OCI-LY7 (cell line): ENCODE results near the gene ATP2C1. TPM values are rescaled to one million over a fixed set of nuclear protein-coding genes. Genes with fewer than 3 reads are reported as not detected.

Experiments used
- BruUV-seq: library from RNA; stranded (reverse); fragments of 400-500 nt; replicated peaks from 2 replicates; lab custom pipeline; 2021; lab: Mats Ljungman, UMichigan
- CTCF ChIA-PET: fragments of 300-600 bp; sonication (Branson Sonifier 250); formaldehyde crosslinking; loops from one replicate; lab custom pipeline; 2022; ENCODE audit warnings: antibody characterized with exemption; ENCODE audit not compliant: unreplicated experiment; lab: Charles Lee
- POLR2A ChIA-PET: fragments of 300-600 bp; sonication (Branson Sonifier 250); formaldehyde crosslinking; loops from one replicate; lab custom pipeline; 2022; ENCODE audit warnings: antibody characterized with exemption; lab: Charles Lee
- DNase-seq: peaks from one replicate; pipeline ENCODE4 v3.0.0-alpha.2; 2015; ENCODE audit warnings: low spot score
- H2AFZ ChIP-seq: fragments of 200-600 bp; sonication (generic), shearing (Covaris generic); 2 replicates; pipeline ENCODE4 v1.6.1; 2014; ENCODE audit warnings: mild to moderate bottlenecking, antibody characterized with exemption, low read length, moderate library complexity
- H3K27ac ChIP-seq: fragments of 200-600 bp; sonication (generic); 2 replicates; pipeline ENCODE4 v1.5.1; 2014; ENCODE audit warnings: mixed run types, low read depth, mild to moderate bottlenecking, moderate library complexity, low read length, inconsistent platforms; ENCODE audit not compliant: poor library complexity, severe bottlenecking
- H3K36me3 ChIP-seq: fragments of 200-600 bp; sonication (generic); 2 replicates; pipeline ENCODE4 v1.6.1; 2014; ENCODE audit warnings: mild to moderate bottlenecking, antibody characterized with exemption, low read length, moderate library complexity, mixed read lengths; ENCODE audit not compliant: insufficient read depth
- H3K4me1 ChIP-seq: fragments of 200-600 bp; sonication (generic); 2 replicates; pipeline ENCODE4 v1.5.1; 2014; ENCODE audit warnings: mild to moderate bottlenecking, low read length; ENCODE audit not compliant: insufficient read depth, poor library complexity, severe bottlenecking
- H3K4me2 ChIP-seq: fragments of 200-600 bp; sonication (generic); 2 replicates; pipeline ENCODE4 v1.6.1; 2014; ENCODE audit warnings: mild to moderate bottlenecking, low read length
- H3K4me3 ChIP-seq: fragments of 200-600 bp; sonication (generic); 2 replicates; pipeline ENCODE4 v1.5.1; 2014; ENCODE audit warnings: mild to moderate bottlenecking, low read depth, low read length; ENCODE audit not compliant: poor library complexity, severe bottlenecking
- H3K79me2 ChIP-seq: fragments of 200-600 bp; sonication (generic); 2 replicates; pipeline ENCODE4 v1.6.1; 2016; ENCODE audit warnings: low read depth, mild to moderate bottlenecking, low read length, moderate library complexity, mixed read lengths; ENCODE audit not compliant: insufficient read depth
- H3K9me2 ChIP-seq: fragments of 200-600 bp; sonication (generic); 2 replicates; pipeline ENCODE4 v1.6.1; 2016; ENCODE audit warnings: mild to moderate bottlenecking, low read length, mixed read lengths; ENCODE audit not compliant: insufficient read depth
- H3K9me3 ChIP-seq: fragments of 200-600 bp; sonication (generic); 2 replicates; pipeline ENCODE4 v1.6.1; 2014; ENCODE audit warnings: mild to moderate bottlenecking, mixed run types, low read length, mixed read lengths
- H4K20me1 ChIP-seq: fragments of 200-600 bp; sonication (generic); 2 replicates; pipeline ENCODE4 v1.6.1; 2014; ENCODE audit warnings: mild to moderate bottlenecking, antibody characterized with exemption, low read length, moderate library complexity, mixed read lengths; ENCODE audit not compliant: insufficient read depth
- CTCF ChIP-seq: fragments of 200-600 bp; sonication (generic); conservative IDR thresholded peaks from 2 replicates; pipeline ENCODE4 v1.5.1; 2014; ENCODE audit warnings: mild to moderate bottlenecking, antibody characterized with exemption, low read length, moderate library complexity, mixed read lengths
- EZH2phosphoT487 ChIP-seq: fragments of 200-600 bp; sonication (generic); IDR thresholded peaks from 2 replicates; pipeline ENCODE4 v1.6.1; 2018; ENCODE audit warnings: low read depth, borderline replicate concordance, mild to moderate bottlenecking, mixed run types, antibody characterized with exemption, low read length, moderate library complexity, mixed read lengths
- intact Hi-C: fragments of 100-400 bp; cut with micrococcal nuclease; formaldehyde crosslinking; loops from one replicate; pipeline ENCODE4 v1.10.0; 2022; ENCODE audit not compliant: unreplicated experiment
- total RNA-seq, 2 experiments: library from RNA; depleted of rRNA in 1 of 2; stranded (reverse); fragments of >200 nt in 1 of 2; shearing (Covaris generic) in 1 of 2; gene quantifications; 2 replicates each; pipeline ENCODE4 v1.2.3, GENCODE V29; 2014 to 2022

Gene ATP2C1
- total RNA-seq, 2 experiments from 2014 or later, result 31.1 to 56.8 TPM

GRCh38 chr3:131009698-131010097 lies 115.8 kb downstream of the ATP2C1 start:
- intact Hi-C loops, result no loop called here
- no peak overlapping the region for H3K4me3 ChIP-seq
- TF ChIP-seq EZH2phosphoT487 (no peak), CTCF (no peak)
- H3K27ac ChIP-seq, result no peak overlapping the region
- BruUV-seq, result no TSS peak
- peaks cover 76% of the 10 kb centered on the region for H3K36me3 ChIP-seq
- no peaks in the 10 kb centered on the region for H3K9me3 ChIP-seq
- ChIA-PET CTCF (no interaction called here), POLR2A (interaction anchor here (0.7 to 1.1 kb wide), 3 partner anchors 11 to 267 kb away, joined by 3 read pairs; no protein-coding TSS in a partner anchor)
- H3K9me2 ChIP-seq, result no peaks in the 10 kb centered on the region
- H3K4me1 ChIP-seq, result no peaks in the 10 kb centered on the region
- no peak overlapping the region for H2AFZ ChIP-seq
- no peaks in the 10 kb centered on the region for H3K79me2 ChIP-seq
- H3K4me2 ChIP-seq, result no peak overlapping the region
- no peak for DNase-seq
- no peaks in the 10 kb centered on the region for H4K20me1 ChIP-seq

GRCh38 chr3:131018970-131019369 lies 125.1 kb downstream of the ATP2C1 start:
- no peak overlapping the region for H3K4me3 ChIP-seq
- DNase-seq, result no peak
- H3K79me2 ChIP-seq, result no peaks in the 10 kb centered on the region
- peaks cover 11% of the 10 kb centered on the region for H3K4me1 ChIP-seq
- TF ChIP-seq EZH2phosphoT487, result no peak
- no peak for TF ChIP-seq CTCF
- intact Hi-C loops, result no loop called here
- no peak overlapping the region for H2AFZ ChIP-seq
- H3K36me3 ChIP-seq, result peaks cover 85% of the 10 kb centered on the region
- ChIA-PET POLR2A (interaction anchor here (0.6 kb wide), 1 partner anchor 360 kb away, joined by 3 read pairs; no protein-coding TSS in a partner anchor), CTCF (no interaction called here)
- no peak overlapping the region for H3K4me2 ChIP-seq
- no TSS peak for BruUV-seq
- H3K9me3 ChIP-seq, result no peaks in the 10 kb centered on the region
- H4K20me1 ChIP-seq, result no peaks in the 10 kb centered on the region
- H3K9me2 ChIP-seq, result no peaks in the 10 kb centered on the region
- H3K27ac ChIP-seq, result no peak overlapping the region

- no peak overlapping the region; the same call in 1 of the 2 replicates for H3K4me2 ChIP-seq
- no peak overlapping the region for H2AFZ ChIP-seq
- intact Hi-C loops, result no loop called here
- POLR2A ChIA-PET, result interaction anchor here (0.6 to 1.0 kb wide), 2 partner anchors 57 to 337 kb away, joined by 3 read pairs; no protein-coding TSS in a partner anchor
- peaks cover 85% of the 10 kb centered on the region for H3K36me3 ChIP-seq
- no peaks in the 10 kb centered on the region for H3K79me2 ChIP-seq
- no peaks in the 10 kb centered on the region for H3K9me3 ChIP-seq
- H4K20me1 ChIP-seq, result no peaks in the 10 kb centered on the region
- CTCF ChIA-PET, result no interaction called here
- peaks cover 13% of the 10 kb centered on the region for H3K4me1 ChIP-seq
- no peaks in the 10 kb centered on the region for H3K9me2 ChIP-seq
- TF ChIP-seq CTCF, result no peak
- no peak overlapping the region for H3K27ac ChIP-seq
- no peak overlapping the region for H3K4me3 ChIP-seq
- BruUV-seq, result no TSS peak
- DNase-seq, result peak; percentile 18
Measured at GRCh38 chr3:131020122-131020693, 126.3 kb downstream of the ATP2C1 start.
